HG03280 (cell line): ENCODE results near the gene GALP.
"Not testable (repeated sequence)": the region's sequence is repeated elsewhere in the genome, so short reads cannot be mapped to it uniquely, and the experiment has no call there.

Experiments used
- ATAC-seq: cut with Tn5 transposase; IDR thresholded peaks from one replicate; pipeline ENCODE4 v1.9.1; 2021; ENCODE audit warnings: mild to moderate bottlenecking, moderate library complexity; ENCODE audit not compliant: unreplicated experiment

The GALP gene

DNA sequence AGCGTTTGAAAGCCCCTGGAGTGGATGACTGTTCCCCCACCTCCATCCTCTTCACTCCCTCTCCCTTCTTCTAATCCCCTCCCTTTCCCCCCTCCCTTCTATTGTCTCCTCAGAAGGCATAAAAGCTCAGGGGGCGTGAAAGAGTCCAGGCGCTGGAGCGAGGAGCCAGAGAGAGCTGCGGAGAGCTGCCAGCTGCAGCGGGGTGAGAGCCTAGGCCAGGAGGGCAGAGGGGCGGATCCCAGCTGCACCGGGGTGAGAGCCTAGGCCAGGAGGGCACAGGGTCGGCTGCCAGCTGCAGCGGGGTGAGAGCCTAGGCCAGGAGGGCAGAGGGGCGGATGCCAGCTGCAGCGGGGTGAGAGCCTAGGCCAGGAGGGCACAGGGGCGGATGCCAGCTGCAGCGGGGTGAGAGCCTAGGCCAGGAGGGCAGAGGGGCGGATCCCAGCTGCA is at the start of gene GALP:
Gene GALP, plus strand, starts transcription at position 148 of the 447 bp plus-strand sequence. CDS start 1,101 bp downstream, outside the sequence.
- not testable (repeated sequence) for ATAC-seq

DNA sequence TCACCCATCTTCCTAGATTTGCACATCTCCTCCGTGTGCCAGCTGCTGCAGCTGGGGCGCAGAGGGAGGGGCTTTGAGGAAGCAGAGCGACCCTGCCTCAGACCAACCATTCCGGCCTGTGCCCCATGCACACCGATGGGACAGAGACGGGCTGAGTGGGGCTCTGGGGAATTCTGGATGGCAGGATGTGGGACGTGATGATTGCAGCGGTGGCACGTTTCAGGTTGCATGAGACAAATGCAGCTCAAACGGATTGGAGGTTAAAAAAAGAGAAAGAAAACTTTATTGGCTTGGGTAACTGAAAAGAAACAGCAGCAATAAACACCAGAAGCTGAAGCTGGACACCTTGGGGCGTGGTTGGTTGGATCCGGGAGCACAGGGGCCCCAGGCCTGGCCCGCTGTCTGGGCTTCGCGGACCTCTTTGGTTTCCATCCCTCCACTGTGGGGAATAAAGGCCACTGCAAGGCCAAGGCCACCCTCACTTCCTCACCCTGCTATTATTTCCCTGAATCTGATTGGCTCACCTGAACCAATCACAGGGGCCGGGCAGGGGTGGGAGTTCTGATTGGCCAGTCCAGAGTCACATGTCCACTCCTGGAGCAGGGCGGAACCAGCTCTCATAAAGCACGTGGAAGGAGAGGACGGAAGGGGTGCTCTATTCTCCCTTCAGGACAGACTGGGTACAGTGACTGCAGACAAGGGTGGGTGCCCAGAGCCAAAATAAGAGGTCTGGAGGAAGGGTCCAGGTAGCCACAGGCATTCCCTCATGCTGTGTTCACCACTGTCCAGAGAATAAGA is 48.6 kb upstream of the GALP start:
- ATAC-seq, result no peak

DNA sequence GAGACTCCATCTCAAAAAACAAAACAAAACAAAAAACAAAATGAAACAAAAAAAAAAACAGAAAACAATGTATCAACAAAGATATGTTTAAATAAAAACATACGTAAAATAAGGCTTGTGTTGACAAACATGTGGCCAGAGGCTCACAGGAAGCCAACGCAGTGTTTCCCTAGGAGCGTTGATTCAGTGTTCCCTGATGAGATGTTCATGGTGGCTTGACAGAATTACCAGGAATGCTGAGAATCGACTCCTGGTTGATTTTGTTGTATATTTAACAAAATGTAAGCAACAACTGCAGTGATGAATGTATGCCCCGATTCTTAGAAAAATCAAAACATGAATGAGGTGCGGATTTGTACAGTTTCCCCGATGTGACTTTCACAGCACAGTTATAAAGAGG is 45.8 kb upstream of the GALP start:
- ATAC-seq, result no peak

DNA sequence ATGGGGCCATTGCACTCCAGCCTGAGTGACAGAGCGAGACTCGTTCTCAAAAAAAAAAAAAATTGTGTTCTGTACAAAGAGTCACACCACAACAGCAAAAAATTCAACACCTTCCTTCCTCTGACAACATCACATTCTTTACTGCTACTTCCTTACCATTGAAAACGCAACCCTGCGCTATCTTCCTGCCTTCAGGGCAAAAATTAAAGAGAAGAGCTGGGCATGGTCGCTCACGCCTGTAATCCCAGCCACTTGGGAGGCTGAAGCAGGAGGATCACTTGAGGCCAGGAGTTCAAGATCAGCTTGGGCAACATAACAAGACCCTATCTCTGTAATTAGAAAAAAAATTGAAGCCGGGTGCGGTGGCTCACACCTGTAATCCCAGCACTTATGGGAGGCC is 44.2 kb upstream of the GALP start:
- ATAC-seq, result no peak

DNA sequence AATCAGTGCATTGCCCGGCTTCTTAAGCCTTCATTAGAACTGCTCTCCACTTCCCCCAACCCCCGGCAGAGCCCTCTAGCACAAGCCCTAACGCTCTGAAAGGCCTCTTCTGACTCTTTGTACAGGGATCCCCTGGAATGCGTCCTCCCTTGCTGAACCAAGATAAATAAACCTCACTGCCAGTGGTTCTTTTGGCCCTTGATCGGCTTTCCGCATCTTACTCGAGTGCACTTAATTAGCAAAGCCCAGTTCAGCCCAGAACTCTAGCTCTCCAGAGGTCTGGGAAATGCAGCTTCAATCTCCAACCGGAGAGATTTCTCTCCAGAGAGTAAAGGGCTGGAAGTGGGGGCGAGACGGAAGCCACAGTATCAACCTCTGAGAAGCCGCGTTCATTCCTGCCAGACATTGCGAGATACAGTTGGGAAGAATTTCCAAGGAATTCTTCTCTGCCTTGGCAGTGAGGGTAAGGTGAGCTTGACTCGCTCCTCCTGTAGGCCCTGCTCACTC is 43.4 kb upstream of the GALP start:
- no peak for ATAC-seq

- no peak for ATAC-seq
Observed at GRCh38 chr19:56133858-56134653, 41.8 kb upstream of the GALP start.

- no peak for ATAC-seq
Observed at GRCh38 chr19:56134654-56134921, 41.2 kb upstream of the GALP start.

DNA sequence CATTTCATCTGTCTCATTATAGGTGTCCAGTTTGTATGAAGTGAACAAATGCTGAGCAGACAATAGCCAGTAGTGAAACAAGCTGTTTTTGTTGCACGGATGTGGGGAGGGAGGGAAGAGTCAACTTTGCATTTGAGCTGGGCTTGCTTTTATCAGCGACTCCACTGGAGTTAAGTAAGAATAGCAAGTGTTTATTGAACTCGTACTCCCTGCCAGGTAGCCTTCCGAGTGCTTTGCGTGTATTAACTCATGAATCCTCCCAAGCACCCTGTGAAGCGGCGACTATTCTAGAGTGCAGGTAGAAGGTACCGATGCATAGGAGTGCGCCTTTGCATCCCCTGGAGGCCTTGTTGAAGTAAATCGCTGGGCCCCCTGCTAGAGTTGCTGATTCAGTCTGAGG is 39.4 kb upstream of the GALP start:
- no peak for ATAC-seq

GRCh38 chr19:56137405-56137804 is 38.4 kb upstream of the GALP start:
- ATAC-seq, result no peak

DNA sequence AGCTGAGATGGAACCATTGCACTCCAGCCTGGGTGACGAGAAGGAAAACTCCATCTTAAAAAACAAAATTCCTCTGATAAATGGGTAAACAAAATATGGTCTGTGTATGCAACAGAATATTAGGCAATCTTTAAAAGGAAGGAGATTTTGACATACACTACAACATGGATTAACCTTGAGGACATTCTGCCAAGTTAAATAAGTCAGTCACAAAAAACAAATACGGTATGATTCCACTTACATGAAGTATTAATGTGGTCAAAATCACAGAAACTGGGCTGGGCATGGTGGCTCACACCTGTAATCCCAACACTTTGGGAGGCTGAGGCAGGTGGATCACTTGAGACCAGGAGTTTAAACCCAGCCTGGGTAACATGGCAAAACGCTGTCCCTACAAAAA is 37.7 kb upstream of the GALP start:
- ATAC-seq, result no peak

DNA sequence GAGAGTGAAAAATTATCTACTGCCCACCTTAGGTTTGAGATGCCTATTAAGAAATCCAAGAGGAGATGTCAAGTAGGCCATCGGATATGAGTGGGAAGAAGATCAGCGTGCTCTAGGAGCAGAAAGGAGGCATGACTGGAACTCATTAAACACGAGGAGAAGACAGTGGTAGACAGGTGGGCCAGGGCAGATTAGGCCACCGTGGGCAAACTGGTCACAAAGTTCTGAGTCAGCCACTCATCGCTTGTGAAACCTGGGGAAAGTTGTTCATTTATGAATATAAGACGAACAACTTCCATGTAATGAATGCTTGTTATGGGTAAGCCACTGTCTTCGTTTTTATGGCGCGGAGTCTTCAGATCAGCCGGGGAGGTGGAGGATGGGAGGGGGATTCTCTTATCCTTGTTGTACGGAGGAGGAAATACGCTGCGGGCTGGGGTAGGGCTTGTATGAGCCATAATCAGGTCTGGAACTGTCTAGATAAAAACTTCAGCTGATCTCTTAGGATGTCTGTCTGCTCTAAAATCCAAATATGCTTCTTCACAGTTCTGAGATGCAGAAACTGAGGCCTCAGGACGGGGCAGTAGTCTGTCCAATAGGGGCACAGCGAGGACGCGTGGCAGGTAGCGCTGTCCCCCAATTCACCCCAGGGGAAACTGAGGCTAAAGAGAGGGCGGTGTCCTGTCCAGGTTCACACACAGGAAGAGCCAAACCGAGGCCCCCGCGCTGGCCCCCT is 35.8 kb upstream of the GALP start:
- ATAC-seq, result no peak

GRCh38 chr19:56140583-56141416 is 35.0 kb upstream of the GALP start, which contains the start of gene ZNF444:
ZNF444 (plus strand) TSS chr19:56141287; CDS start chr19:56146912, 5,625 bp downstream.
- ATAC-seq, result peak; percentile 90

DNA sequence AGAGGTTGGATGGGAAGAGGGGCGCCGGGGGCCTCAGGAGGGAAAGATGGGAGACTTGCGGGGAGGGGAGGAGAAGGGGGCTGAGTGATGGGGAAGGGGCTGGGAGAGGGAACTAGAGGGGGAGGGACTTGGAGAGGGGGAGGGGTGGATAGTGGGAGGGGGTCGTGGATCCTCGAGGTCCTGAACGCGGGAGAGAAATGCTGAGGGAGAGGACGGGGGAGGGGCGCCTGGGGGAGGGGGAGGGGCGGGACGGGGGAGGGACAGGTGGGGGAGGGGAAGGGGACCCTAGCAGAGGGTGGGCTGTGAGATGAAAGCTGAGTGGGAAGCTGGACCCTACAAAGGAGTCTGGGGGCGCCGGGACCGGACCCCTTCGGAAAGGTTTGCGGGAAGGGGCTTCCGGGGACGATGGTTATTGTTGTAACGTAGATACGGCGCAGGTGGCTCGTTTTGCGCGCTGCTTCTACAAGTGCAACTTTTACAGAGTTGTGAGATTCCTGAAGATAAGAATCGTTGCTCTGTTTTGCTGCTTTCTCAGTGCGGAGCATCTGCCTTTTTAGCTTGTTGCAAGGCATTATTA is 34.3 kb upstream of the GALP start:
- ATAC-seq, result no peak

- no peak for ATAC-seq
Observed at GRCh38 chr19:56142087-56142787, 33.6 kb upstream of the GALP start.

- ATAC-seq, result no peak
Observed at GRCh38 chr19:56142897-56143434, 32.8 kb upstream of the GALP start.

DNA sequence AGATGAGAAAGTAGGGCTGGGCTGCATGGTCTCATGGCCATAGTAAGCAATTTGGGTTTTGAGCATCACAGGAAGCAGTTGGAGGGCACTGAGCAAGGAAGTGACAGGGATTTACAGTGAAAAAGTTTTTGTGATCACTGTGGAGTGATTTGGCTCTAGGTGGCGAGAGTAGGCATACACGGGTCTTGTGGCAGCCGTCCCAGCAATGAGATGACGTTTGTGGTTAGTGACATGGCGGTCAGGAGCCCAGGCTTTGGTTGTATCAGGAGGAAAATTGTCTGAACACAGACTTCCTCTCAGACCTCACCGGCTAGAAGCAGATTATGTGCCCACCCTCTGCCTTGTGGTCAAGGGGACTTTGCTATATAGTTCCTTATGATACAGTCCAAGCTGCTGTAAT is 31.4 kb upstream of the GALP start:
- no peak for ATAC-seq

DNA sequence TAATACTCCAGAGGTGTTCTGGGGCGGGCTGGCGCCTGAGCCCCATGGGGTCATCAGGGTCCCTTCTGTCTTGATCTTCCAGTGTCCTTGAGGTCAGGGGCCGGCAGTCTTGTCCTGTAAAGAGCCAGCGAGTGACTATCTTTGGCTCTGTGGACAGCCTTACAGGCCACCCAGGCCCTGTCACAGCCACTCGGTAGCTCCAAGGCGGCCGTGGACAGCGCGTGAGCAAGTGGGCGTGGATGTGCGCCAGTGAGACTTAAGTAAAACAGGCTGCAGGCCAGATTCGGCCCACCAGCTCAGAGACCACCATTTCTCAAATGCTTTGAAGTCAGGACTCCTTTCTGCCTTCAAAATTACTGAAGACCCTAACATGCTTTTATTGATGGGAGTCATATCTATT is 31.0 kb upstream of the GALP start:
- ATAC-seq, result no peak

GRCh38 chr19:56145698-56146097 is 30.1 kb upstream of the GALP start:
- ATAC-seq, result no peak

- ATAC-seq, result no peak
Observed at GRCh38 chr19:56146904-56147303, 28.9 kb upstream of the GALP start.
